Stimulated activated CD8-positive, alpha-beta memory T cell treated with anti-CD3 and anti-CD28 coated beads, Interleukin-7, amount 100 ng/mL, for 24 hours (primary cell): Measurements from ENCODE around the gene KIFC3.
A peak's percentile ranks its signal among the peaks of the same experiment; 100 is the strongest.
"Not testable (repeated sequence)": the region's sequence is repeated elsewhere in the genome, so short reads cannot be mapped to it uniquely, and the experiment has no call there.

Experiments used
- DNase-seq: peaks from one replicate; pipeline ENCODE4 v3.0.0-alpha.2; 2020; ENCODE audit warnings: low read depth

KIFC3 gene, protein sequence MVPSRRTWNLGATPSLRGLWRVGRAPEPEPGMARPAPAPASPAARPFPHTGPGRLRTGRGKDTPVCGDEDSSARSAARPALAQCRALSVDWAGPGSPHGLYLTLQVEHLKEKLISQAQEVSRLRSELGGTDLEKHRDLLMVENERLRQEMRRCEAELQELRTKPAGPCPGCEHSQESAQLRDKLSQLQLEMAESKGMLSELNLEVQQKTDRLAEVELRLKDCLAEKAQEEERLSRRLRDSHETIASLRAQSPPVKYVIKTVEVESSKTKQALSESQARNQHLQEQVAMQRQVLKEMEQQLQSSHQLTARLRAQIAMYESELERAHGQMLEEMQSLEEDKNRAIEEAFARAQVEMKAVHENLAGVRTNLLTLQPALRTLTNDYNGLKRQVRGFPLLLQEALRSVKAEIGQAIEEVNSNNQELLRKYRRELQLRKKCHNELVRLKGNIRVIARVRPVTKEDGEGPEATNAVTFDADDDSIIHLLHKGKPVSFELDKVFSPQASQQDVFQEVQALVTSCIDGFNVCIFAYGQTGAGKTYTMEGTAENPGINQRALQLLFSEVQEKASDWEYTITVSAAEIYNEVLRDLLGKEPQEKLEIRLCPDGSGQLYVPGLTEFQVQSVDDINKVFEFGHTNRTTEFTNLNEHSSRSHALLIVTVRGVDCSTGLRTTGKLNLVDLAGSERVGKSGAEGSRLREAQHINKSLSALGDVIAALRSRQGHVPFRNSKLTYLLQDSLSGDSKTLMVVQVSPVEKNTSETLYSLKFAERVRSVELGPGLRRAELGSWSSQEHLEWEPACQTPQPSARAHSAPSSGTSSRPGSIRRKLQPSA

GRCh38 chr16:57802341-57803133 is at the start of gene KIFC3:
Gene KIFC3, minus strand, starts transcription at chr16:57802491. Its CDS starts 4,248 bp downstream, at chr16:57798243.
- peak; percentile 60 for DNase-seq

GRCh38 chr16:57848181-57848580 is 45.9 kb upstream of the KIFC3 start:
- no peak for DNase-seq

DNA sequence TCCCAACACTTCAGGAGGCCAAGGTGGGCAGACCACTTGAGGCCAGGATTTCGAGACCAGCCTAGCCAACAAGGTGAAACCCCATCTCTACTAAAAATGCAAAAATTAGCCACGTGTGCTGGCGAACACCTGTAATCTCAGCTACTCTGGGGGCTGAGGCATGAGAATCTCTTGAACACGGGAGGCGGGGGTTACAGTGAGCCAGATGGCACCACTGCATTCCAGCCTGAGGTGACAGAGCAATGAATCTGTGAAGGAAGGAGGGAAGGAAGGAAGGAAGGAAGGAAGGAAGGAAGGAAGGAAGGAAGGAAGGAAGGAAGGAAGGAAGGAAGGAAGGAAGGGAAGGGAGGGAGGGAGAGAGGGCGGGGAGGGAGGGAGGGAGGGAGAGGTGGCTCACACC is 44.6 kb upstream of the KIFC3 start:
- not testable (repeated sequence) for DNase-seq

DNA sequence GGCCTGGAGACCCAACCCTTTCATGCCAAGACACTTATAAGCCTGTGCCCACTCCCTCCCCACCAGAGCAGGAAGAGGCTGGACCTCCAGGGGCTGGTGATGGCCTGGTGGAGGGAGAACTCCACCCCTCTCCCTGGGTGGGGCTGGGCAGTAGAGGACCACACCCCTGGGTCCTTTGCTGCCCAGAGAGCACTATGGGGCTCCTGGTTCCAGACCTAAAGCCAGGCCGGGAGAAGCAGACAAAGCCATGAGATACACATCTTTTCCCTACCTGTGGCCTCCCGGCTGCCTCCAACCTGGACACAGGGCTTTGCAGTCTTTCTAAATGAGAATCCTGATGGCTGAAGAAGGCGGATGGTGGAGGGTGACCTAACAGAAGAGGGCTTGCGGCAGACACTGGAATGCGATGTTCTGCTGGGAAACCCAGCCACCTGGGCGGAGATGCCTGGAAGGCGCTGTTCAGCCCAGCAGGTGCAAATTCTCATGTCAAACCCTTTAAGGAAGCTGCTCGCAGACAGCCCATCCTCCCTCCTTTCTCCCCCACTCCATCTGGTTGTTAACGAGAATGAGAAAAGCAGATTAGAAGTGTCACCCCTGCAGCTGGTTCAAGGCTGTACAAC is 43.9 kb upstream of the KIFC3 start:
- DNase-seq: no peak

DNA sequence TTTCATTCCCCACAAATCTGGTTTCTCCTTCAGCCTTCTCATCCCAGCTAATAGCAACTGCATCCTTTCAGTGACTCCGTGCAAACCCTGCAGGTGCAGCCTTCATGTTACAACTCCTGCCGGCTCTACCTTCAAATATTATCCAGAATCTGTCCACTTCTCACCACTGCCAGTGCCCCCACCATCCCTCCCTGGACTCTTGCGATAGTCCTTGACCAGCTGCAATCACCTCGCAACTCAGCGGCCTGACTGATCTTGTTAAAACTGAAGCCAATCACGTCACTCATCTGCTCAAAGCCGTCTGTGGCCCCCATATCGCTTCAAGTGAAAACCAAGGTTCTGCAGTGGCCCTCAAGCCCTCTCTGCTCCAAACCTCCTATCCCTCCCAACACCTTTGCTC is 42.8 kb upstream of the KIFC3 start:
- DNase-seq: no peak

DNA sequence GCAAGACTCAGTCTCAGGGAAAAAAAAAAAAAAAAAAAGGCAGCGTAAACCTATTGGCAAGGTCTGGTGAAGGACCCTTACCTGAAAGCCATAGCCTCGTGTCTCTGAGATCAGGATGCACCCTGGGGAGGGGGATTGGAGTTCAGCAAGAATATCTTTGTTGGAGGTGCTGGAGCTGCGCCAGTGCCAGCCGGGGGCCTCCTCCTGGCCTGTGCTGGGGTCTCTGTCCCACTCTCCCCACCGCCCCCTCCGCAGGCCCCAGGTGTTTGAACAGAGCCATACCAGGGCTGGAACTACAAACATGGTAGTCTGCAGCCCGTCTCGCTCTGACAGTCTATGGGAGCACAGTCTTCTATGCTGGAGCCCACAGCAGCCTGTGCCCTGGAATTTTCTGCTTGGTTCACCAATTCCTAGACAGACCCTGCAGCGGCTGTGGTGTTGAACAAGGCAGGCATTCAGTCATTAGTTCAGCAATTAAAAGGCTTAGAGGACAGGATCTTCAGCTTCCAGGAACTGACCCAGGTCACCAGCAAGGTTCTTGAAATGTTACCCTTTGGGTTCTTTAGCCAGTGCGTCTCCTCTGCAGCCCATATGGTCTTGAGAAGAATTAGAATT is 42.2 kb upstream of the KIFC3 start:
- DNase-seq: no peak

- no peak for DNase-seq
Measured at GRCh38 chr16:57843400-57843799, 41.1 kb upstream of the KIFC3 start.

DNA sequence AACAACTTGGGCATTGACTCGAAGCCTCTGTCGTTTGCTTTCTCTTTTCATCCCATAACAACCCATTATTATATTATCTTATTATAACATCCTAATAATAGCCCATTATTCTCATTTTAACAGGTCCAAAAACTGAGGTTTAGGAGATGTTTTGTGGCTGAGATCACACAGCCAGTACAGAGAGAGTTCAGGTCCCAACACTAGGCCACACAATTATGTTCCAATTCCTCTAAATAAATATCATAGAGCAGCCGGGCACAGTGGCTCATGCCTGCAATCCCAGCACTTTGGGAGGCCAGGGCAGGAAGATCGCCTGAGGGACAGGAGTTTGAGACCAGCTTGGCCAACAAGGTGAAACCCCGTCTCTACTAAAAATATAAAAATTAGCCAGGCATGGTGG is 40.3 kb upstream of the KIFC3 start:
- DNase-seq: no peak

DNA sequence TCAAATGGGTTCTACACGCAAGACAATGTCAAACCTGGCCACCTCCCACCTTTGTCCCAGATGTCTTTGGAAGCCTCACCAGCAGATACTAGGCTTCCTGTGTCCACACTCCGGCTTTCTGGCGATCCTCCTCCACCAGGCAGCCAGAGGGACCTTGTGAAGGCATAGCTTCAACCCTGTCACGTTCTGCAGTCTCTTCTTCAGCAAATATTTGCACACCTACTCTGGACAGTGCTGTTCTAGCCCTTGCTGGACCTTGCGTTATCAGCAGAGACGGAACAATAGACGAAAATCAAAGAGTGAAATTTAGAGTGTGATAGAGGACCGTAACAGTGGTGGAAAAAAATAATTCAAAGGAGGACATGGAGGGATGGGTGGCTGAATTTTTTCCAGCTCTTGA is 38.5 kb upstream of the KIFC3 start:
- no peak for DNase-seq

GRCh38 chr16:57838161-57838560 is 35.9 kb upstream of the KIFC3 start:
- DNase-seq: no peak

DNA sequence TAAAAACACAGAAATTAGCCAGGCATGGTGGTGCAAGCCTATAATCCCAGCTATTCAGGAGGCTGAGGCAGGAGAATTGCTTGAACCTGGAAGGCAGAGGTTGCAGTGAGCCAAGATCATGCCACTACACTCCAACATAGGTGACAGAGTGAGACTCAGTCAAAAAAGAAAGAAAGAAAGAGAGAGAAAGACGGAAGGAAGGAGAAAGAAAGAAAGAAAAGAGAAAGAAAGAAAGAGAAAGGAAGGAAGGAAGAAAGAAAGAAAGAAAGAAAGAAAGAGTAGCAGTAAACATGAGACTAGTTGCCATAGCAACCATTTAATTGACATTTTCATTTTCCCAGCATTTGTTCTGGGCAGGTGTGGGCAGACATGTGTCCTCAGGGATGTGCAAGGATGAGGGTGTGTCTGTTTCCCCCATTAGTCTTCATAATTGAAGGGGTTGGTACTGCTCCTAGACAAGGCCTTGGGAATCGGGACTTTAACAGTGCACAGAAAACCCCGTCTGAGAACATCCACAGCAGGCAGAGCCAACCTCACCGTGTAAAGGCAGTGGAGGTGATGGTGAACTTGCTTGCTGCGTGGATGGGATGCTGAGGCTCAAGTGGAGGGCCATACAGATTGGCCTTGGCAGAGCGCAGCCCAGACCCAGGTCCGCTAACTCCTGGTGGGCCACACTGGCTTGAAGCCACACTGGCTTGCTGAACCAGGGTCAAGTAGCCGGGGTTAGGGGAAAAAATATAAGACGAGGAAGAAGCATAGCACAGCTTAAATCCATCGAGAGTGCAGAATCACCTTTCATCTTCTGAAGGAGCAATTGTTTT is 35.2 kb upstream of the KIFC3 start:
- DNase-seq: no peak

DNA sequence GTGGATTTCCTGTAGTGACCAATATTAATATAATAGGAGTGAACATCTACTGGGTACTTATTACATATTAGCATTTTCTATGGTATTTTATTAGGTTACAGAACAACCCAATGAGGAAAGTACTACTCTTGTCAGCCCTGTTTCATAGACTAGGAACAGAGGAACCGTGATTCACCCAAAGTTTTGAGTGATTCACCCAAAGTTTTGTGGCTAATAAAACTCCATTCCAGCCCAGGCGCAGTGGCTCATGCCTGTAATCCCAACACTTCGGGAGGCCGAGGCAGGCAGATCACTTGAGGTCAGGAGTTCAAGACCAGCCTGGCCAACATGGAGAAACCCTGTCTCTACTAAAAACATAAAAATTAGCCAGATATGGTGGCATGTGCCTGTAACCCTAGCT is 33.1 kb upstream of the KIFC3 start:
- DNase-seq: not testable (repeated sequence)

GRCh38 chr16:57834936-57835335 is 32.6 kb upstream of the KIFC3 start:
- DNase-seq: no peak

GRCh38 chr16:57830890-57831484 is 28.7 kb upstream of the KIFC3 start:
- DNase-seq: no peak

DNA sequence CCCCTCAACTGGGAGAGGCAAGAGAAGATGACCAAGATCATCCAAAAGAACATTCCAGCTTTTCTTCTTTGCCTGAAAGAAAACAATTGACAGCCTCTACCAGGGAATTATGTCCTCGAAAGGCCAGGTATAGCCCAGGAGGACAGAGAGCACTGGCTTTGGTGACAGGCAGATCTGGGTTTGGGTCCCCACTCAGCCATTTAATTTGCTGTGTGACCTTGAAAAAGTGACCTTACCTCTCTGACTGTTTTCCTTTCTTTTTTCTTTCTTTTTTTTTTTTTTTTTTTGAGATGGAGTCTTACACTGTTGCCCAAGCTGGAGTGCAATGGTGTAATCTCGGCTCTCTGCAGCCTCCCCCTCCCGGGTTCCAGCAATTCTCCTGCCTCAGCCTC is 27.7 kb upstream of the KIFC3 start:
- DNase-seq: no peak

GRCh38 chr16:57828272-57829161 is 26.2 kb upstream of the KIFC3 start:
- no peak for DNase-seq

- no peak for DNase-seq
Measured at GRCh38 chr16:57826706-57827625, 24.7 kb upstream of the KIFC3 start.

DNA sequence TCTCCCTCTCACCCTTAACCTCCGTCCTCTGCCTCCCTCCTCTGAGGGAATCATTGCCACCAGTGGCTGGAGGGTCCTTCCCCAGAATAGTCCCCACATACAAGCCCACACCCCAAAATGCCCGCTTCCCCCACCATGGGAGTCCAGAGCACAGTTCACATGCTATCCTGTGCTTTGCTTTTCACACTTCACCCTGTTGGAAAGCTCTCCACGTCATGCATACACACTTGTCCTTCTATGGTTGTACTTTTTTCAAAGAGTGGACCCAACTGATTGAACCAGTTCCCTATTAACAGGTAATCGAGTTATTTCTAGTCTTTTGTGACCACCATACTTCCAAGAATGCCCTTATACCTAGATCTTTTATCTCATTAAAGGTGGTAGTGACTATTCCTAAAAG is 23.8 kb upstream of the KIFC3 start:
- DNase-seq: no peak
